WTC11 (cell line): ENCODE results near the gene DBI.

Experiments used
- ESRRA ChIP-seq: sonication (generic); formaldehyde crosslinking; IDR thresholded peaks from 2 replicates; pipeline ENCODE4 v1.8.1; 2022; ENCODE audit warnings: mild to moderate bottlenecking, missing genetic modification reagents, borderline replicate concordance
- ETV6 ChIP-seq: sonication (generic); formaldehyde crosslinking; IDR thresholded peaks from 2 replicates; pipeline ENCODE4 v1.8.1; 2022; ENCODE audit warnings: mild to moderate bottlenecking, missing genetic modification reagents
- FOXJ3 ChIP-seq: sonication (generic); formaldehyde crosslinking; IDR thresholded peaks from 2 replicates; pipeline ENCODE4 v1.9.0; 2021; ENCODE audit warnings: missing genetic modification reagents, mild to moderate bottlenecking, borderline replicate concordance
- SMAD3 ChIP-seq: sonication (generic); formaldehyde crosslinking; IDR thresholded peaks from 2 replicates; pipeline ENCODE4 v1.8.0; 2022; ENCODE audit warnings: missing genetic modification reagents, mild to moderate bottlenecking, borderline replicate concordance
- USF1 ChIP-seq: sonication (generic); formaldehyde crosslinking; IDR thresholded peaks from 2 replicates; pipeline ENCODE4 v1.8.0; 2022; ENCODE audit warnings: mild to moderate bottlenecking, missing genetic modification reagents

GRCh38 chr2:119352357-119352756, 14.4 kb upstream of the DBI start:
- TF ChIP-seq FOXJ3 (CRISPR knock-in tag), result no peak
- TF ChIP-seq ESRRA (CRISPR knock-in tag), result no peak
- TF ChIP-seq SMAD3 (CRISPR knock-in tag), result no peak
- TF ChIP-seq USF1, result no peak
- TF ChIP-seq ETV6 (CRISPR knock-in tag), result no peak
